HG03280 (cell line): ENCODE measurements around the gene OR6B2.

ENCODE experiments used
- ATAC-seq: cut with Tn5 transposase; IDR thresholded peaks from one replicate; pipeline ENCODE4 v1.9.1; 2021; ENCODE audit warnings: mild to moderate bottlenecking, moderate library complexity; ENCODE audit not compliant: unreplicated experiment

The OR6B2 gene

GRCh38 chr2:240042740-240043139, 12.5 kb upstream of the OR6B2 start:
- ATAC-seq: no peak

GRCh38 chr2:240041363-240041762, 11.1 kb upstream of the OR6B2 start:
- no peak for ATAC-seq

- no peak for ATAC-seq
These were observed 7.1 kb upstream of the OR6B2 start for GRCh38 chr2:240037358-240037757.

- no peak for ATAC-seq
These were observed 3.1 kb upstream of the OR6B2 start for GRCh38 chr2:240033330-240033678.

- ATAC-seq: no peak
These were observed 2.4 kb upstream of the OR6B2 start for GRCh38 chr2:240032406-240033329.

GRCh38 chr2:240024766-240025165, 5.5 kb downstream of the OR6B2 start:
- peak; percentile 26 for ATAC-seq

- ATAC-seq: no peak
These were observed 6.4 kb downstream of the OR6B2 start for GRCh38 chr2:240023792-240024191.

GRCh38 chr2:240021488-240022104, 8.6 kb downstream of the OR6B2 start:
- ATAC-seq: no peak

- ATAC-seq: no peak
These were observed 12.0 kb downstream of the OR6B2 start for GRCh38 chr2:240018071-240018750.

- no peak for ATAC-seq
These were observed 15.9 kb downstream of the OR6B2 start for GRCh38 chr2:240014327-240014726.

GRCh38 chr2:240013343-240013742, 16.9 kb downstream of the OR6B2 start:
- no peak for ATAC-seq

GRCh38 chr2:240002983-240003382, 27.2 kb downstream of the OR6B2 start:
- no peak for ATAC-seq

GRCh38 chr2:240000671-240001070, 29.6 kb downstream of the OR6B2 start:
- ATAC-seq: no peak

- ATAC-seq: no peak
These were observed 32.4 kb downstream of the OR6B2 start for GRCh38 chr2:239997686-239998409.

GRCh38 chr2:239994086-239994485, 36.1 kb downstream of the OR6B2 start:
- ATAC-seq: no peak

- ATAC-seq: no peak
These were observed 36.9 kb downstream of the OR6B2 start for GRCh38 chr2:239993291-239993690.

GRCh38 chr2:239991689-239992314, 38.4 kb downstream of the OR6B2 start:
- no peak for ATAC-seq

GRCh38 chr2:239990966-239991365, 39.3 kb downstream of the OR6B2 start:
- ATAC-seq: no peak

- ATAC-seq: no peak
These were observed 44.9 kb downstream of the OR6B2 start for GRCh38 chr2:239985356-239985755.

- ATAC-seq: no peak
These were observed 45.6 kb downstream of the OR6B2 start for GRCh38 chr2:239984421-239985194.
